EH (cell line): ENCODE data around the gene NCAM1.
A peak's percentile ranks its signal among the peaks of the same experiment; 100 is the strongest.

ENCODE experiments used
- DNase-seq: peaks from one replicate; pipeline ENCODE4 v3.0.0-alpha.2; 2015; ENCODE audit warnings: low read depth

NCAM1 gene

DNA sequence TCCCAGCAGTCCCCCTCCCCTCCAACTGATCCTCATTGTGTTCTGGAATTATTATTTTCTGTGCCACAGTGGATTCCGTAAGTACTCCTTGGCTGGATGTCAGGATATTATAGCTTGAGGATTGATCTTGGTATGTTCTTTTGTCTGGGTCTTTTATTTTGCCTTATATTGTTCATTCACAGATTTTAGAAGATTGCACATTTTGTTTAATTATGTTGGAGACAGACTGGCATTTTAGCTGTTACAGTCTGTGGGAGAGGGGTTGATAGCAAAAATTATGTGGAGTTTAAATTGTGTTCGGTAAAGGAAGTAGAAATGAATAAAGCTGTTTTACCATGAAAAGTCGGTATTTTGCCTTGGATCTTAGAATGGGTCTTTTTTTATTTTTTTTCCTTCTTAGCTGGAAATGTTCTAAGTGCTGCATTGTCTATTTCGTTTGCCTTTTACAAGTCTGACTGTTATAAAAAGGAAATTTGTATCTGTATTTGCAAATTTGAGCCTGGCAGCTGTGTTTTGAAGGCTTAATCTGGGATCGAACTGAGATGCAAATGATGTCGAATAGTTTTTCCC lies 211.2 kb downstream of the NCAM1 start:
- no peak for DNase-seq

- no peak for DNase-seq
These were observed 211.9 kb downstream of the NCAM1 start for GRCh38 chr11:113173126-113173525.

DNA sequence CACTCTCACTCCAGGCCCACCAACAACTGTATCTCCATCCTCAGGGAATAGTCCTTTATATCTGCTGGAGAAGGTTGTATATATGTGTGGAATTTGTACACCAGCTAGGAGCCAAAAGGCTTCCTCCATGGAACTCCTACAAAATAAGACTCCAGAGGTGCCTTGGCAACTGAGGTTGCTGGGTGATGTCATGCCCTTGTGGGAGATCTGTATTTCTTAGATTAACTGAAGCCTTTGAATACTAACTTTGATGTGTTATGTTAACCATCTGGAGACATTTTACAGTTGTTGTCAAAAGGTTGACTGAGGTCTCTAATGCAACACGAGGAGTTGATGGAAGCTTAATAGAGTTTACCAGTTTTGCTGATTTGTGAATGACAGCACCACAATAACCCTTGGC lies 213.7 kb downstream of the NCAM1 start:
- no peak for DNase-seq

- peak; percentile 83 for DNase-seq
These were observed 215.6 kb downstream of the NCAM1 start for GRCh38 chr11:113176599-113177360.

DNA sequence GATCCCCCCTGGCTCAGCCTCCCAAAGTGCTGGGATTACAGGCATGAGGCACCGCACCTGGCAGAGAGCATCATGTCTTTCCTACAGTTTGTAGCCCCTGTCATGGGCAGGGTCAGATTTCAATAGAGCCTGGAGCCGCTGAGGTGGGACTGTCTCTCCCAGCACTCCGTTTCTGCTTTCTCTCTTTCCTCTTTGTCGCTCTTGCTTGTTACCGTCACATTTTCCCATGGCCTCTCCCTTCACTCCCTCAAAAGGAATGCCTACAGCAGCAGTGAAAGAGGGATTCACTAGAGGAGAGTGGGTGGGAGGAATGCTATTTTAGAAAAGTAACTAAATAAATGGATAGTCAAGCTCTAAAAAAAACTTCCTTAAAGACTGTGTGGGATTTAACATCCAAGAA lies 216.5 kb downstream of the NCAM1 start:
- no peak for DNase-seq

DNA sequence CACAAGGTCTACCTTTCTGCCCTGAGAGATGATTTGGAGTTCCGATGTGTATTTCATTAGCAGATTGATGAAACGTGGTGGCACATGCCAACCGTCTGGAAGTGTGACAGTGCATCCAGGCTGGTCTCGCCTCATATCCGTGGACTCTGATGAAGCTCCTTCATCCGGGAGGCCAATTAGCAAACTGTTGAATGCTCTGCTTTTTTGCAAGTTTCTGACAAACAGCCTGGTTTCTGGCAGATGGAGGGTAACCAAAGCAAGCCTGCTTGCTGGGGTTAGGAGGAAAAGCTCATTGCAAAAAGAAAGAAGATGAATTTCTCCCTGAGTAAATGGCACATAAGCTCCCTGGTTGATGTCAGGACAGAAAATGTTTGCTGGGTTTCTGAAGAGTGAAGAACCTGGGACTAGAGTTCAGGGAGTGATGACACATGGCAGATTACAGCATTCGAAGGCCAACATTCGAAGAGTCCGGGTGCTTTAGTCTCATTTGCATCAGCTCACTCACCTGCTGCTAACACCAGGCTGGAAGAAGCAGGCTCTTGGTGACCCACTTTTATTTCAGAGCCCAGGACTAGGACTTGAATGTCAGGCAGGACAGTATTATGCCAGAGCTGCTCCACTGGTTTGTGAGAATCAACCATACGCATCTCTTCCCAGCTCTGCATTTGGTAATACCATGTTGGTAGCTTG lies 217.3 kb downstream of the NCAM1 start:
- DNase-seq = no peak

- DNase-seq = no peak
These were observed 218.0 kb downstream of the NCAM1 start for GRCh38 chr11:113179181-113179704.

GRCh38 chr11:113181094-113181493 lies 219.9 kb downstream of the NCAM1 start:
- DNase-seq = no peak

DNA sequence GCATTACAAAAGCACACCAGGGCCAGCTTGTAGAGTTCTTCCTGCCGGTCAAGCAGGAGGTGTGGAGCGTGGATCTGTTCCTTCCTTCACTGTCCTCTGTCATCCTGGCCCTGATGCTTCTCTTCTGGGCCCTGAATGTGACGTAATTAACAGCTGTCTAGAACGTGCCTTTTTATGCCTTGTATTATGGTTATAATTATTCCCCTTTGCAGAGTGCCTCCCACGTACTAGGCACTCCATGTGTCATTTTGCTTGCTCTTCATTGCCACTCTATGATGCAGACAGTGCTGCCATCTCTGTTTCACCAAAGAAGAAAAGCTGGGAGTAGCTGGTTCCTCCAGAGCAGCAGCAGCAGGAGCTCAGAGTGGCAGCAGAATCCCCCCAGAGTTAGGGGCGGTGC lies 221.1 kb downstream of the NCAM1 start:
- no peak for DNase-seq

DNA sequence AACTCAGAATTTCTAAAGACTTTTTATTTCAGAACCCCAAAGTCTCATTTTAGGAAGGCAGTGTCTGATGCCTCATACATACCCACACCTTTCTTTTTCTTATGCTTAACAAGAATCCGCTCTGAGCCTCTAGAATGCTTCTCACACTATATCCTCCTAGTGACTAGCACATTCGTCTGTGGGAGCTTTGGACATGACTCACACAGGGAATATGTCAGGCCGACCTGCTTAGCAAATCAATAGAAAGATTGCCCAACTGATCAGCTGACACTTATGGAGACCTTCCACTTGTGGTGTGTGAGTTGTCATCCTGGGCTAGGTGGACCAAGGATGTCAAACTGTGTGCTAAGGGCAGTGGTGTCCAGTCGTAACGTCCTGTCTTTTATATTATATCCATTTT lies 223.3 kb downstream of the NCAM1 start:
- DNase-seq = peak; percentile 83

DNA sequence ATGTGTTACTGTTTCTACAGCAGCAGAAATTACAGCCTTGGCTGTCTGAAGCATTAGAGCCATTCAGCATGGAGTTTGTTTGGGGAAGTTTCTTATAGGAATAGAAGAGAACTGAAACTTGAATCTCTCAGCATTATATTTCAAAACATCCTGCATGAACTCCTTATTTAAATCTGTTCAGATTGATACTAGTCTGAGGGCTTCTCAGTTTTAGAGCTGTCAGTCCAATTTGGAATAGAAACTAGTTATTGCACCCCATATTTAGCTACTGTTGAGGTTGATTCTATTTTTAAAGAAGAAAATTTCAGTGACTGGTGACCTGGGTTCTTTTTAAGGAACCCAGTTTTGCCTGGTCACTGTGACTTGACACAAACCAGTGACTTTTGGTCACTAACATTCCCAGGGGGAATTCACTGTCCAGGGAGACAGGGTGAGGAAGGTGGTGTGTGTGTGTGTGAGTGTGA lies 227.2 kb downstream of the NCAM1 start:
- DNase-seq = no peak

- DNase-seq = peak; percentile 95
These were observed 228.9 kb downstream of the NCAM1 start for GRCh38 chr11:113189909-113190667.

- DNase-seq = no peak
These were observed 231.1 kb downstream of the NCAM1 start for GRCh38 chr11:113192121-113192925.

- DNase-seq = no peak
These were observed 231.8 kb downstream of the NCAM1 start for GRCh38 chr11:113193016-113193415.

- peak; percentile 17 for DNase-seq
These were observed 232.7 kb downstream of the NCAM1 start for GRCh38 chr11:113193946-113194345.

DNA sequence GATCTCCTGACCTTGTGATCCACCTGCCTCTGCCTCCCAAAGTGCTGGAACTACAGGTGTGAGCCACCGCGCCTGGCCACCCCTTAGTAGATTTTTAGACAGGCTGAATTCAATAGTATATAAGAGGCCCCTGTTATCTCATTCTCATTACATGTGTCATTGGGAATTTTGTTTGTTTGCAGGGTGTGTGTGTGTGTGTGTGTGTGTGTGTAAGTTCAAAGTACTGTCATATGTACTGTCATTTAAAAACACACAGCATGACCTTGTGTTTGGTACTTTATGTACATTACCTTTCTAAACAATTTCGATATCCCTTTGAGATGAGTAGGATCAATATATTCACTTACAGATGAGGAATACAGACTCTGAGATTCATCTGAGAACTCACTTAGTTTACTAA lies 234.5 kb downstream of the NCAM1 start:
- no peak for DNase-seq

DNA sequence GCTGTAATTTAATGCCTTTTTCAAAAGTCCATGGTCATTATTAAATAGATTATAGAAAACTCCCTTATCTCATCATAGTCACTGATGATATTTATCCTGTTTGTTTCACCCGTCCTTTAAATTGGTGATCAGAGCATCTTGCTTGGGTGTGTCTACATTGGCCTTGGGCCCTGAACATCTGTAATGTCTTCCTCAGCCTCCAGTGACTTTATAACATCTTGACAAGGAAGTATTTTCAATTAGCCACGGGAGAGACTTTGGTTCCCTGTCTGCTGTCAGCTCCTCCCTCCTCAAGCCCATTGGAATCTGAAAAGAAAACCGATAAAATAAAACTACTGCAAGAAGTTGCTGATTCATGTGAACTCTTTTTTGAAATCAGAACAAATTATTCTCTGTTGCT lies 236.2 kb downstream of the NCAM1 start:
- DNase-seq = no peak

DNA sequence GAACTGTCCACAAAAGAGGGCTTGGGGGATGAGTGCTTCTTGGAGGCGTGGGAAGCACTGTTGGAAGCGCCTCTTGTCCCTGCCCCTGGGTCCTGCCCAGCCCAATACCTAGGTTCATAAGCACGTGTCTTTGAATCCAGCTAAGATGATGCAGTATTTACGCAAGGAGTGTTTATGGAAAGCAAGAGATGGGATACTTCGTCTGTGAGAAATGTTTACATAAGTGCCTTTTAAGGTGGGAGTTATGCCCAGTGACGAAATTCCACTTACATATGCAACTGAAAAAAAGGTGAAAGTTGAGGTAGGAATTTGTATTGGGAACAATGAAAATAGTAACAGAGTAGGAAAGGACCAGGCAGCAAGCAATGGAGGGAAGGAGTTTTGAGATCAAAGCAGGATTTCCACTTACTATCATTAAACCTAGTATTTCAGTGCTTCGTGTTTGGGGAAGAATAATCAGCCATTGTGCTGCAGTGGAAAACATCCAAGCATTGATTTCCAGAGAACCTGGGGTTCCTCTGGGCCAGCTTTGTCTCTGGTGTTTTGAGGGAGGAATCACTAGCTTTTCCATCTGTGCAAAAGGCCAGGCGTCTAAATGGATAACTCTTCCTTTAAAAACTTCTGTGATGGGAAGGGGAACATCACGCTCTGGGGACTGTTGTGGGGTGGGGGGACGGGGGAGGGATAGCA lies 237.9 kb downstream of the NCAM1 start:
- DNase-seq = no peak

DNA sequence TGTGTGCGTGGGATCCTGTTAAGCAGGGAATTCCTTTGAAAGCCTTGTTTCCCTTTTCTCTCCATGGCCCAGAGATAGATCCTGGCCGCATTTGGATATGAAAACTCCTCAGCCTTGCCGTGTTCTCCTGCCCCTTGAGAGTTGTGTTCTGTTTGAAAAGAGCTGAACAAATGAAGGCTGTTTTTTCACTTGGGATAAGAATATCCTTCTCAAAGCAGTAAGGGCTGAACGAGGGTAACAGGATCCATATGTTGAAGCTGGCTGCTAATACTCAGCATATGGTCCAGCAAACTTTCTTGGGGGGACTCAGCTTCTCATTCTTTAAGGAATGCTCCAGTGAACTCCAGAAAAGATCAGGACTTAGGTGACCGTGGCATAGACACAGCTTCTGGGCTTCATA lies 238.6 kb downstream of the NCAM1 start:
- DNase-seq = no peak

GRCh38 chr11:113201054-113201818 lies 240.0 kb downstream of the NCAM1 start:
- no peak for DNase-seq
